H1 (cell line): ENCODE results near the gene ZNFX1. TPM values are rescaled to one million over a fixed set of nuclear protein-coding genes. Genes with fewer than 3 reads are reported as not detected.

Experiments
- CTCF ChIA-PET: fragments of 300-600 bp; sonication (Branson Sonifier 250); formaldehyde crosslinking; loops from one replicate; lab custom pipeline; 2021; ENCODE audit not compliant: partially characterized antibody; lab: Charles Lee
- POLR2A ChIA-PET: fragments of 300-600 bp; sonication (Branson Sonifier 250); formaldehyde crosslinking; loops from one replicate; lab custom pipeline; 2021; ENCODE audit warnings: inconsistent platforms; ENCODE audit not compliant: partially characterized antibody; lab: Charles Lee
- DNase-seq, 2 experiments: peaks; one replicate each; pipeline versions ENCODE4 v3.0.0 to v3.0.0-alpha.2; 2010 to 2022; ENCODE audit warnings: low spot score in 2 of 2, low read depth in 1 of 2, mixed read lengths in 1 of 2
- FAIRE-seq: peaks from 2 replicates; lab custom pipeline; 2011; peaks lifted over from hg19 to GRCh38; lab: Jason Lieb, UNC
- H2AFZ ChIP-seq: 2 replicates; pipeline ENCODE4 v1.8.1; 2012; ENCODE audit warnings: low read length, inconsistent platforms
- H2AK5ac ChIP-seq: 2 replicates; pipeline ENCODE4 v1.6.1; 2013; ENCODE audit warnings: low read depth, low read length
- H2BK120ac ChIP-seq: replicated peaks from 2 replicates; pipeline ENCODE3; 2013; ENCODE audit warnings: low read depth, low read length, inconsistent platforms
- H2BK12ac ChIP-seq: 2 replicates; pipeline ENCODE4 v1.6.1; 2013; ENCODE audit warnings: low read depth, low read length
- H2BK15ac ChIP-seq: 2 replicates; pipeline ENCODE4 v1.6.1; 2013; ENCODE audit warnings: low read length
- H2BK20ac ChIP-seq: 2 replicates; pipeline ENCODE4 v1.6.1; 2013; ENCODE audit warnings: low read length
- H2BK5ac ChIP-seq: 2 replicates; pipeline ENCODE4 v1.6.1; 2013; ENCODE audit warnings: low read depth, low read length
- H3K14ac ChIP-seq: 2 replicates; pipeline ENCODE4 v1.6.1; 2013; ENCODE audit warnings: inconsistent platforms; ENCODE audit not compliant: insufficient read length
- H3K18ac ChIP-seq: 2 replicates; pipeline ENCODE4 v1.6.1; 2013; ENCODE audit warnings: low read length; ENCODE audit errors: extremely low read depth
- H3K23ac ChIP-seq: 2 replicates; pipeline ENCODE4 v1.6.1; 2013; ENCODE audit warnings: inconsistent platforms; ENCODE audit not compliant: insufficient read length
- H3K23me2 ChIP-seq: 2 replicates; pipeline ENCODE4 v1.6.1; 2013; ENCODE audit warnings: low read depth, low read length
- H3K27ac ChIP-seq: 2 replicates; pipeline ENCODE4 v1.6.1; 2011; ENCODE audit warnings: low read depth, low read length, inconsistent platforms
- H3K27me3 ChIP-seq, 4 experiments: replicated peaks in 1 of 4; 1 replicate in 1 of 4; 2 replicates in 3 of 4; pipeline versions ENCODE4 v1.6.1 to v1.8.1; 2011 to 2013; ENCODE audit warnings: low read length in 3 of 4, mild to moderate bottlenecking in 3 of 4, inconsistent platforms in 2 of 4, mixed read lengths in 2 of 4, moderate library complexity in 1 of 4; ENCODE audit not compliant: control insufficient read depth in 3 of 4, insufficient read depth in 3 of 4; ENCODE audit errors: extremely low read depth in 1 of 4
- H3K36me3 ChIP-seq, 4 experiments: 2 replicates each; pipeline versions ENCODE4 v1.6.1 to v1.8.1; 2011 to 2013; ENCODE audit warnings: mild to moderate bottlenecking in 4 of 4, low read length in 3 of 4, moderate library complexity in 2 of 4, control low read depth in 1 of 4, inconsistent platforms in 1 of 4; ENCODE audit not compliant: insufficient read depth in 4 of 4, control insufficient read depth in 2 of 4
- H3K4ac ChIP-seq: replicated peaks from 2 replicates; pipeline ENCODE3; 2013; ENCODE audit warnings: low read length, low read depth, mixed read lengths, inconsistent platforms; ENCODE audit not compliant: insufficient read length
- H3K4me1 ChIP-seq, 4 experiments: replicated peaks in 1 of 4; 1 replicate in 1 of 4; 2 replicates in 3 of 4; pipeline versions ENCODE4 v1.6.1 to v1.8.1; 2011 to 2013; ENCODE audit warnings: low read length in 3 of 4, inconsistent platforms in 2 of 4, mixed read lengths in 1 of 4; ENCODE audit not compliant: insufficient read depth in 4 of 4, control insufficient read depth in 3 of 4
- H3K4me2 ChIP-seq, 2 experiments: 2 replicates each; pipeline versions ENCODE4 v1.6.1 to v1.8.1; 2011 to 2013; ENCODE audit warnings: low read depth in 2 of 2, low read length in 2 of 2, control low read depth in 1 of 2, inconsistent platforms in 1 of 2, mild to moderate bottlenecking in 1 of 2; ENCODE audit not compliant: insufficient read depth in 1 of 2
- H3K4me3 ChIP-seq, 4 experiments: fragments of 200-600, 300-600 bp in 1 of 4; sonication (generic), shearing (Covaris generic), sonication (Bioruptor Twin) in 1 of 4; 2 replicates each; pipeline versions ENCODE4 v1.5.1 to v1.8.1; 2011 to 2016; ENCODE audit warnings: low read length in 4 of 4, low read depth in 3 of 4, control low read depth in 2 of 4, inconsistent platforms in 2 of 4, mild to moderate bottlenecking in 2 of 4, mixed read lengths in 1 of 4, moderate library complexity in 1 of 4; ENCODE audit not compliant: insufficient read depth in 2 of 4; ENCODE audit errors: extremely low read depth in 1 of 4
- H3K56ac ChIP-seq: replicated peaks from 2 replicates; pipeline ENCODE3; 2013; ENCODE audit warnings: low read depth, mild to moderate bottlenecking, mixed read lengths, low read length, inconsistent platforms; ENCODE audit not compliant: insufficient read length
- H3K79me1 ChIP-seq: 2 replicates; pipeline ENCODE4 v1.6.1; 2013; ENCODE audit warnings: low read depth, low read length, control low read depth
- H3K79me2 ChIP-seq, 2 experiments: 2 replicates each; pipeline versions ENCODE4 v1.6.1 to v1.8.1; 2012 to 2013; ENCODE audit warnings: low read length in 2 of 2, mild to moderate bottlenecking in 2 of 2, inconsistent platforms in 1 of 2; ENCODE audit not compliant: insufficient read depth in 2 of 2, control insufficient read depth in 1 of 2
- H3K9ac ChIP-seq, 4 experiments: replicated peaks in 1 of 4; 1 replicate in 1 of 4; 2 replicates in 3 of 4; pipeline versions ENCODE4 v1.6.1 to v1.8.1; 2011 to 2013; ENCODE audit warnings: low read depth in 3 of 4, low read length in 3 of 4, control low read depth in 2 of 4, mild to moderate bottlenecking in 2 of 4, moderate library complexity in 2 of 4, inconsistent platforms in 1 of 4; ENCODE audit errors: extremely low read depth in 1 of 4
- H3K9me3 ChIP-seq, 2 experiments: 2 replicates each; pipeline versions ENCODE4 v1.6.1 to v1.8.1; 2012 to 2013; ENCODE audit warnings: mild to moderate bottlenecking in 2 of 2, moderate library complexity in 2 of 2, control low read depth in 1 of 2, inconsistent platforms in 1 of 2, low read depth in 1 of 2, low read length in 1 of 2, mixed read lengths in 1 of 2; ENCODE audit not compliant: insufficient read depth in 2 of 2
- H4K20me1 ChIP-seq, 2 experiments: replicated peaks in 1 of 2; 2 replicates each; pipeline versions ENCODE3 to v1.8.1; 2011 to 2013; ENCODE audit warnings: inconsistent platforms in 2 of 2, low read length in 2 of 2, mild to moderate bottlenecking in 1 of 2; ENCODE audit not compliant: insufficient read depth in 2 of 2, control insufficient read depth in 1 of 2
- H4K5ac ChIP-seq: 2 replicates; pipeline ENCODE4 v1.6.1; 2013; ENCODE audit warnings: low read length, low read depth, mixed read lengths, inconsistent platforms; ENCODE audit not compliant: insufficient read length
- H4K8ac ChIP-seq: 2 replicates; pipeline ENCODE4 v1.8.0; 2013; ENCODE audit warnings: mild to moderate bottlenecking, moderate library complexity, low read length, inconsistent platforms; ENCODE audit not compliant: insufficient read depth; ENCODE audit errors: extremely low read depth
- H4K91ac ChIP-seq: replicated peaks from 2 replicates; pipeline ENCODE3; 2013; ENCODE audit warnings: low read length, mixed read lengths, inconsistent platforms; ENCODE audit not compliant: insufficient read length
- CHD1 ChIP-seq: IDR thresholded peaks from 2 replicates; pipeline ENCODE4 v1.6.1; 2012; ENCODE audit warnings: low read depth, low read length, improper control_type of control experiment
- CTCF ChIP-seq, 3 experiments: IDR thresholded peaks; 1 replicate in 2 of 3; 2 replicates in 1 of 3; pipeline versions ENCODE4 v1.5.1 to v1.6.1; 2011; ENCODE audit warnings: low read length in 3 of 3, mild to moderate bottlenecking in 3 of 3, inconsistent platforms in 2 of 3, low read depth in 1 of 3, moderate library complexity in 1 of 3; ENCODE audit not compliant: insufficient read depth in 1 of 3; ENCODE audit errors: control extremely low read depth in 1 of 3
- GTF2F1 ChIP-seq: IDR thresholded peaks from 2 replicates; pipeline ENCODE4 v1.6.1; 2012; ENCODE audit warnings: low read depth, low read length, improper control_type of control experiment, borderline replicate concordance
- KDM5A ChIP-seq: fragments of 200-600 bp; IDR thresholded peaks from 2 replicates; pipeline ENCODE4 v1.7.1; 2012; ENCODE audit warnings: mild to moderate bottlenecking, low read length, inconsistent platforms, mixed read lengths
- POLR2A ChIP-seq, 2 experiments: IDR thresholded peaks; 1 replicate in 1 of 2; 2 replicates in 1 of 2; pipeline ENCODE4 v1.6.1; 2011; ENCODE audit warnings: low read depth in 2 of 2, low read length in 2 of 2, mild to moderate bottlenecking in 2 of 2; ENCODE audit errors: control extremely low read depth in 1 of 2
- POU5F1 ChIP-seq: IDR thresholded peaks from 2 replicates; pipeline ENCODE4 v1.6.1; 2011; ENCODE audit warnings: low read depth, mild to moderate bottlenecking, low read length, moderate library complexity
- RAD21 ChIP-seq, 2 experiments: IDR thresholded peaks in 1 of 2; conservative IDR thresholded peaks in 1 of 2; 2 replicates each; pipeline ENCODE4 v1.6.1; 2011; ENCODE audit warnings: low read depth in 2 of 2, low read length in 2 of 2, improper control_type of control experiment in 1 of 2, inconsistent platforms in 1 of 2, mild to moderate bottlenecking in 1 of 2, moderate library complexity in 1 of 2
- SP1 ChIP-seq: IDR thresholded peaks from 2 replicates; pipeline ENCODE4 v1.6.1; 2011; ENCODE audit warnings: low read depth, low read length
- USF2 ChIP-seq: IDR thresholded peaks from 2 replicates; pipeline ENCODE4 v1.6.1; 2011; ENCODE audit warnings: low read length, improper control_type of control experiment
- YY1 ChIP-seq: IDR thresholded peaks from 2 replicates; pipeline ENCODE4 v1.6.1; 2011; ENCODE audit warnings: low read depth, mild to moderate bottlenecking, low read length
- ZNF274 ChIP-seq: IDR thresholded peaks from 2 replicates; pipeline ENCODE4 v1.7.0; 2012; ENCODE audit warnings: low read length, borderline replicate concordance; ENCODE audit errors: extremely low read depth
- WGBS, 2 experiments: shearing (Covaris generic) in 1 of 2; methylation state at CpG; one replicate each; pipeline versions ENCODE4 v1.1.6 to v1.1.7; 2013 to 2015; ENCODE audit warnings: low lambda C conversion rate in 2 of 2, mixed read lengths in 2 of 2, inconsistent platforms in 1 of 2, low coverage in 1 of 2, missing lambda C conversion rate in 1 of 2; ENCODE audit not compliant: insufficient replicate concordance in 2 of 2, insufficient coverage in 1 of 2, insufficient read length in 1 of 2; ENCODE audit errors: extremely low coverage in 1 of 2, missing lambda C conversion rate in 1 of 2; 5-methylcytosine and 5-hydroxymethylcytosine counted together
- polyA plus RNA-seq, 7 experiments: library from polyadenylated mRNA; depleted of rRNA in 3 of 7; stranded (reverse) in 5 of 7; unstranded in 2 of 7; fragments of >200 nt in 5 of 7; fragments of 200-250 nt in 2 of 7; gene quantifications; 1 replicate in 5 of 7; 2 replicates in 1 of 7; 4 replicates in 1 of 7; pipeline versions ENCODE4 v1.2.1 to v1.2.3, GENCODE V29; 2011 to 2013; ENCODE audit warnings: missing spikeins in 2 of 7, mixed read lengths in 2 of 7
- total RNA-seq: library from RNA; stranded (reverse); fragmentation: NEBNext Ultra II Directional; extraction: Animal tissue kit (Norgen Biotek cat#: 25700); gene quantifications from 2 replicates; pipeline ENCODE4 v1.2.1, GENCODE V29; 2021

ZNFX1 gene
- total and polyA plus RNA-seq, 2 of the 8 experiments (the other 6 are each of a cell fraction or from before 2014, with no cell fraction given): 3.1 to 11.3 TPM

GRCh38 chr20:49203011-49203410, 74.8 kb downstream of the ZNFX1 start:
- Histone ChIP-seq H3K79me1 (no peaks in the 10 kb centered on the region), H3K36me3 (no peaks in the 10 kb centered on the region), H3K4me3 (no peak overlapping the region), H4K5ac (no peak overlapping the region), H3K23ac (no peak overlapping the region), H4K91ac (no peak overlapping the region), H2BK20ac (no peak overlapping the region), H3K18ac (no peak overlapping the region), H2AFZ (no peak overlapping the region), H2BK5ac (no peak overlapping the region), H2BK12ac (no peak overlapping the region), H3K4ac (no peak overlapping the region), H3K79me2 (no peaks in the 10 kb centered on the region), H3K14ac (no peak overlapping the region), H3K27me3 (no peaks in the 10 kb centered on the region), H4K20me1 (no peaks in the 10 kb centered on the region), H2BK120ac (no peak overlapping the region), H3K4me2 (no peak overlapping the region), H3K23me2 (no peaks in the 10 kb centered on the region), H3K4me1 (no peaks in the 10 kb centered on the region), H3K9ac (no peak overlapping the region), H3K56ac (no peak overlapping the region), H3K27ac (no peak overlapping the region), H3K9me3 (no peaks in the 10 kb centered on the region), H2BK15ac (no peak overlapping the region), H4K8ac (no peak overlapping the region), H2AK5ac (no peak overlapping the region)
- WGBS, 2 experiments: 96% methylated on average over 7 of the region's 7 CpGs; no CpG with 5 or more reads in 1 of the 2 experiments
- FAIRE-seq (no peak), DNase-seq (no peak)
- ChIA-PET CTCF (interaction anchor here (1.2 to 7.1 kb wide), 2 partner anchors 11 to 13 kb away, joined by 3 to 52 read pairs; no protein-coding TSS in a partner anchor), POLR2A (interaction anchor here (1.2 kb wide), 1 partner anchor 8 kb away, joined by 3 read pairs; no protein-coding TSS in a partner anchor)
- TF ChIP-seq USF2 (no peak), CHD1 (no peak), CTCF (IDR thresholded peaks at IDR 0.05; ENCODE audit: control extremely low read depth in 1 of 3, insufficient read depth in 1 of 3, low read depth in 1 of 3, low read length in 3 of 3) (no peak), KDM5A (no peak), POLR2A (IDR thresholded peaks at IDR 0.05; ENCODE audit: control extremely low read depth in 1 of 2, low read depth in 2 of 2, low read length in 2 of 2) (no peak), POU5F1 (no peak), GTF2F1 (no peak), ZNF274 (no peak), RAD21 (IDR thresholded peaks at IDR 0.05 in 1 of 2, conservative IDR thresholded peaks at IDR 0.05 in 1 of 2; ENCODE audit: low read depth in 2 of 2, low read length in 2 of 2) (no peak), YY1 (no peak), SP1 (no peak)
